WERI-Rb-1 (cell line): ENCODE results near the gene DGKZ.
A peak's percentile ranks its signal among the peaks of the same experiment; 100 is the strongest.

Source experiments
- DNase-seq: peaks from one replicate; pipeline ENCODE4 v3.0.0-alpha.2; 2020
- H3K27ac ChIP-seq: fragments of 250-450 bp; sonication (Bioruptor Pico); 2 replicates; pipeline ENCODE4 v1.5.1; 2020; ENCODE audit warnings: mild to moderate bottlenecking, moderate library complexity
- H3K27me3 ChIP-seq: fragments of 250-450 bp; sonication (Bioruptor Pico); 2 replicates; pipeline ENCODE4 v1.5.1; 2021; ENCODE audit warnings: mild to moderate bottlenecking, low read depth, moderate library complexity; ENCODE audit not compliant: insufficient read depth, severe bottlenecking
- H3K36me3 ChIP-seq: fragments of 250-450 bp; sonication (Bioruptor Pico); 2 replicates; pipeline ENCODE4 v1.5.1; 2020; ENCODE audit warnings: mild to moderate bottlenecking, moderate library complexity
- H3K4me3 ChIP-seq: 2 replicates; pipeline ENCODE4 v1.5.1; 2011; ENCODE audit warnings: low read depth, mild to moderate bottlenecking, control low read depth, low read length
- H3K9me3 ChIP-seq: fragments of 250-450 bp; sonication (Bioruptor Pico); 2 replicates; pipeline ENCODE4 v1.5.1; 2021; ENCODE audit warnings: mild to moderate bottlenecking, moderate library complexity; ENCODE audit not compliant: severe bottlenecking
- TF ChIP-seq, protein P1 (sequence below): IDR thresholded peaks from 2 replicates; pipeline ENCODE4 v1.5.1; 2011; ENCODE audit warnings: low read depth, mild to moderate bottlenecking, control low read depth, inconsistent platforms, low read length

Gene DGKZ

DNA sequence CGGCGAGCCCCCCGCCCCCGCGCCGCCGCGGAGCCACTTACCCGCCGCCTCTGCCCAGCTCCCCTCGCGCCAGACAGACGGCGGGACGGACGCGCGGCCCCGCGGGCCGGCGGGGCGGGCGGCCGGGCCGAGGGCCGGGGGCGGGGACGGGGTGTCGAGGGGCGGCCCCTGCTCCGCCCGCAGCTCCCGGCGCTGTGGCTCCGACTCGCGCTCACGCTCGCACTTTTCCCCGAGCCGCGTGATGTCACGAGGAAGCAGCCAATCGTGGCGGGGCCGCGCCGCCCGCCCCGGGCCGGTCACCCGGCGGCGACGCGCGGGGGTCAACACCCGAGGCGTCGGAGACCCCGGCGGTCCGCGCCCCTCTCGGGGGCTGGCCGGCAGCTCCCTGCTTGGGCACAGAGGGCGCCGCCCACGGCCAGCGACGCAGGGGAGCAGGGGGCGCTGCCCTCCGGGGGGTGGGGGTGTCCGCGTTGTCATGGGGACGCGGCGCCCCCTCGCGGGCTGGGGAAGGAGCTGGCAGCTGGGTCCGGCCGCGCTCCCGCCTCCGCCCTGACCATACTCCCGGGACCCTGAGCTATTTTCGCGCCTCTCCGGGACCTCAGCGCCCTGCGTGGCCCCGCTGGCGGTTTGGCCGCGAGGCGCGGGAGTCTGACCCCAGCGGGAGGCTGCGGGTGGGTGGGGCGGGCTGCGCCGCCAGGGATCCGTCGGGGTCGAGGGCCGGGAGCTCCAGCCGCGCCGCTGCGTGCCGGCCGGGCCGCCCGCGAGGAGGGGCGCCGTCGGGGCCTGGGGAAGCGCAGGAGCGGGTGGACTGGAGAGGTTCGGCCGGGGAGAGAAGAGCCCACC, 44.5 kb downstream of the DGKZ start, which contains the start of gene CHRM4:
CHRM4 (minus strand) TSS at position 199 of the 843 bp plus-strand sequence. CDS start 5,219 bp downstream, outside the sequence.
- H3K9me3 ChIP-seq, result no peaks in the 10 kb centered on the region
- peak within 1 kb of the TSS; percentile 70 for H3K4me3 ChIP-seq
- H3K36me3 ChIP-seq, result peaks cover 11% of the 10 kb centered on the region
- peaks cover 8% of the 10 kb centered on the region for H3K27me3 ChIP-seq
- peak; percentile 86 for DNase-seq
- TF ChIP-seq, protein P1, sequence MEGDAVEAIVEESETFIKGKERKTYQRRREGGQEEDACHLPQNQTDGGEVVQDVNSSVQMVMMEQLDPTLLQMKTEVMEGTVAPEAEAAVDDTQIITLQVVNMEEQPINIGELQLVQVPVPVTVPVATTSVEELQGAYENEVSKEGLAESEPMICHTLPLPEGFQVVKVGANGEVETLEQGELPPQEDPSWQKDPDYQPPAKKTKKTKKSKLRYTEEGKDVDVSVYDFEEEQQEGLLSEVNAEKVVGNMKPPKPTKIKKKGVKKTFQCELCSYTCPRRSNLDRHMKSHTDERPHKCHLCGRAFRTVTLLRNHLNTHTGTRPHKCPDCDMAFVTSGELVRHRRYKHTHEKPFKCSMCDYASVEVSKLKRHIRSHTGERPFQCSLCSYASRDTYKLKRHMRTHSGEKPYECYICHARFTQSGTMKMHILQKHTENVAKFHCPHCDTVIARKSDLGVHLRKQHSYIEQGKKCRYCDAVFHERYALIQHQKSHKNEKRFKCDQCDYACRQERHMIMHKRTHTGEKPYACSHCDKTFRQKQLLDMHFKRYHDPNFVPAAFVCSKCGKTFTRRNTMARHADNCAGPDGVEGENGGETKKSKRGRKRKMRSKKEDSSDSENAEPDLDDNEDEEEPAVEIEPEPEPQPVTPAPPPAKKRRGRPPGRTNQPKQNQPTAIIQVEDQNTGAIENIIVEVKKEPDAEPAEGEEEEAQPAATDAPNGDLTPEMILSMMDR, result peak; percentile 80
- peak within 1 kb of the TSS; percentile 58 for H3K27ac ChIP-seq

DNA sequence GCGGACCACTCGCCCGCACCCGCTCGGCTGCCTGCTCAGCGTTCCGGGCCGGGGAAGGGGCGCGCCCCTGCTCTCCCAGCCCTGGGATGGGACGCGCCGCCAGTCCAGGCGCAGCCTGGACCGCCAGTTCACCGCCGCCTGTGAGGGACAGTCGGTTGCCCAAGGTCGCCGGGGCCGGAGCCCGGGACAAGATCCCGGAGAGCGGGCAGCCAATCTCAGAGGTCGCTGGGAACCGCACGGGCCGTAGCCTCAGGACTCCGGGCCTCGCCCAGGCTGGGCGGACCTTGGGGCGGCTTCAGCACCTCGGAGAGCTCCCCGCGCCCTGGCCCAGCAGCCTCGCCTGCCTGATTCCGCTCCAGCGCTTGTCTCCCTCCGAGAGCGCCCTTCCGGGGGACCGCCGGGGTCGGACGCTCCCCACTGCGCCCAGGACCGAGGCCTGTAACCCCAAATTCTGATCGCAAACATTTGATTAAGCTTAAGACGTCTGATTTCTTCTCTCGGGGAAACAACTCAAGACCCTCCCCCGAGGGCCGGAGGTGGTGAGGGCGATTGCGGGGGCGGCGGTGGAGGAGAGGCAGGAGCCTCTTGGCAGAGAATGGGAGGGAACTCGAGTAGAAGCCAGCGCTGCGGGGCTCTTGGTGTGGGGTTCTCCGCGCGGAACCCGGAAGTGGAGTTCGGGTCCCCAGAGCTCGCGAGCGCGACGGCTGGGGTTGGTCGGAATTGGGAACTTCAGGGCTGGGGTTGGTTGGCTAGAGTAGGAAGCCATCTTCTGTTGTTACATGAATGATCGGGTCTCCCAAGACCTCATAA, 45.4 kb downstream of the DGKZ start:
- peak overlapping the region; percentile 58 for H3K27ac ChIP-seq
- DNase-seq, result peak; percentile 70
- H3K9me3 ChIP-seq, result no peaks in the 10 kb centered on the region
- TF ChIP-seq, protein P1, result no peak
- peaks cover 8% of the 10 kb centered on the region for H3K27me3 ChIP-seq
- peak overlapping the region; percentile 70 for H3K4me3 ChIP-seq
- H3K36me3 ChIP-seq, result peaks cover 20% of the 10 kb centered on the region

DNA sequence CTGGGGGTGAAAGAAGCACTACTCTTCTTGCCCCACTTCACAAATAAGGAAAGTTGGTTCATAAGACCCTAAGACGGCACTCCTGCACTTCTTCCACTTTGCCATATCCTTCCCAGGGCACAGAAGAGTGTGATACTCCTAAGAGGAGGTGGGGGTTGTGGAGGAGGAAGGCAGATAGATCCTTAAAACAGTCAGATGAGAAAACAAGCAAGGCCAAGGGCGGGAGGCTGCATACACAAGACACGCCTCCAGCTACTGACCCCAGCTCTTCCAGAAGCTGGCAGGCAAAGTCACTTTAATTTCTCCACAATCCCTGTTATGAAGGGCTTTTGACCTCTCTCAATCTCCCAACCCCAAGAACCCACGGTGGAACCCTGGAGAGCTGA, 46.0 kb downstream of the DGKZ start:
- no peak for DNase-seq
- Histone ChIP-seq H3K27ac (no peak overlapping the region), H3K4me3 (peak overlapping the region; percentile 70), H3K36me3 (peaks cover 25% of the 10 kb centered on the region), H3K9me3 (no peaks in the 10 kb centered on the region), H3K27me3 (peaks cover 8% of the 10 kb centered on the region)
- TF ChIP-seq, protein P1, result no peak

DNA sequence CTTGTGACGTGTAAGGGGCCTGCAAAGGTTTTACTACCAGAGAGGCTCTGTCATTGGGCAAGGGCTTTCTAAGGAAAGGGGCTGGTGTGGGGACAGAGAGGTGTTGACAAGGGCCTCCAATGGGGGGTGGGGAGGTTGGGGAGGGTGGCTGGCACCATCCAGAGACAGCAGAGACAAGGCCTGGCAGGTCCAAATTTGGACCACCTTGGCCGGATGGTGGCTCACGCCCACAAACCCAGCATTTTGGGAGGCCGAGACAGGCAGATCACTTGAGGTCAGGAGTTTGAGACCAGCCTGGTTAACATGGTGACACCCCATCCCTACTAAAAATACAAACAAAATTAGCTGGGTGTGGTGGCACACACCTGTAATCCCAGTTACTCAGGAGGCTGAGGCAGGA, 46.5 kb downstream of the DGKZ start:
- no peak for DNase-seq
- TF ChIP-seq, protein P1, result no peak
- peaks cover 8% of the 10 kb centered on the region for H3K27me3 ChIP-seq
- H3K36me3 ChIP-seq, result peaks cover 25% of the 10 kb centered on the region
- no peaks in the 10 kb centered on the region for H3K9me3 ChIP-seq
- peak overlapping the region; percentile 70; the same call in 1 of the 2 replicates for H3K4me3 ChIP-seq
- no peak overlapping the region for H3K27ac ChIP-seq

DNA sequence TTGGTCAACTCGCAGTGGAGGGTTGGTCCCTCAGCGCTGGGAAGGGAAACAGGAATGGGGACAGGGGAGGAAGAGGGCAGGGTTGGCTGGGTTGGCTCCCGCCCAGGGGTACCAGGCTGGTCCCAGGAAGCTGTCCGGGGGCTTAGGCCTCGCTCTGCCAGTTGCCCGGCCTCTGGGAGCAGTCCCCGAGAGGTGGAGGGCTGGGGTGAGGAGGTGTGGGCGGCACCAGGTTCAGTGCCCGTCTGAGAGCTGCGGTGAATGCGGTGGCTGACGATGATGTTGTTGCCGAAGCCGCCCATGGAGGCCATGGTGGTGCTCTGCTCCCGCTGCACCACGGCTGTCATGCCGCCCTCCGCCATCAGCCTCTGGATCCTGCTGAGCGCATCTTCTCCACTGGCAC, 50.3 kb downstream of the DGKZ start:
- H3K27ac ChIP-seq, result no peak overlapping the region
- no peak for DNase-seq
- peaks cover 31% of the 10 kb centered on the region for H3K36me3 ChIP-seq
- TF ChIP-seq, protein P1, result no peak
- no peaks in the 10 kb centered on the region for H3K9me3 ChIP-seq
- H3K4me3 ChIP-seq, result no peak overlapping the region
- H3K27me3 ChIP-seq, result no peaks in the 10 kb centered on the region
